HuH-7.5 (cell line): Measurements from ENCODE around the gene SLC7A10.
A peak's percentile ranks its signal among the peaks of the same experiment; 100 is the strongest.
"Not testable (repeated sequence)": the region's sequence is repeated elsewhere in the genome, so short reads cannot be mapped to it uniquely, and the experiment has no call there.

Experiments used
- DNase-seq: peaks from one replicate; pipeline ENCODE4 v3.0.0; 2011; ENCODE audit warnings: low spot score

The SLC7A10 gene

GRCh38 chr19:33216198-33216830, 9.3 kb downstream of the SLC7A10 start:
- DNase-seq = no peak

- DNase-seq = no peak
Measured at GRCh38 chr19:33215438-33216197, 10.0 kb downstream of the SLC7A10 start.

GRCh38 chr19:33214596-33214995, 11.1 kb downstream of the SLC7A10 start:
- peak; percentile 78 for DNase-seq

- no peak for DNase-seq
Measured at GRCh38 chr19:33212436-33213172, 13.0 kb downstream of the SLC7A10 start.

- no peak for DNase-seq
Measured at GRCh38 chr19:33211794-33212435, 13.7 kb downstream of the SLC7A10 start.

GRCh38 chr19:33210266-33210940, 15.2 kb downstream of the SLC7A10 start:
- DNase-seq = no peak

GRCh38 chr19:33209850-33210230, 15.8 kb downstream of the SLC7A10 start:
- DNase-seq = not testable (repeated sequence)

- DNase-seq = no peak
Measured at GRCh38 chr19:33208904-33209849, 16.5 kb downstream of the SLC7A10 start.

GRCh38 chr19:33208371-33208895, 17.2 kb downstream of the SLC7A10 start:
- no peak for DNase-seq

- DNase-seq = no peak
Measured at GRCh38 chr19:33207903-33208302, 17.7 kb downstream of the SLC7A10 start.

- DNase-seq = no peak
Measured at GRCh38 chr19:33207040-33207620, 18.5 kb downstream of the SLC7A10 start.

GRCh38 chr19:33206261-33207039, 19.2 kb downstream of the SLC7A10 start:
- peak; percentile 38 for DNase-seq

- no peak for DNase-seq
Measured at GRCh38 chr19:33205531-33206260, 20.0 kb downstream of the SLC7A10 start.

- no peak for DNase-seq
Measured at GRCh38 chr19:33205110-33205509, 20.5 kb downstream of the SLC7A10 start.

- no peak for DNase-seq
Measured at GRCh38 chr19:33204136-33204973, 21.3 kb downstream of the SLC7A10 start.

- DNase-seq = peak; percentile 12
Measured at GRCh38 chr19:33203529-33203928, 22.1 kb downstream of the SLC7A10 start.
